Common myeloid progenitor, CD34-positive (primary cell): Measurements from ENCODE around the gene COQ8B.
"Not testable (repeated sequence)": the region's sequence is repeated elsewhere in the genome, so short reads cannot be mapped to it uniquely, and the experiment has no call there.

Experiments used
- CTCF ChIA-PET: fragments of 350-600 bp; sonication (Branson Sonifier 250); formaldehyde crosslinking; loops from one replicate; lab custom pipeline; 2021; ENCODE audit warnings: antibody characterized with exemption; lab: Charles Lee
- POLR2A ChIA-PET: fragments of 350-600 bp; sonication (Branson Sonifier 250); formaldehyde crosslinking; loops from one replicate; lab custom pipeline; 2021; ENCODE audit warnings: antibody characterized with exemption; lab: Charles Lee
- DNase-seq, 3 donors: peaks; one replicate each; pipeline versions ENCODE4 v3.0.0 to v3.0.0-alpha.2; 2013
- H3K27ac ChIP-seq, 2 experiments: 1 replicate in 1 of 2; 2 replicates in 1 of 2; pipeline ENCODE4 v1.7.0; 2013; ENCODE audit warnings: inconsistent platforms in 2 of 2, low read length in 2 of 2, mild to moderate bottlenecking in 2 of 2, low read depth in 1 of 2, moderate library complexity in 1 of 2; ENCODE audit not compliant: severe bottlenecking in 2 of 2, insufficient read depth in 1 of 2, poor library complexity in 1 of 2
- H3K27me3 ChIP-seq, 5 experiments: replicated peaks in 2 of 5; 1 replicate in 3 of 5; 2 replicates in 2 of 5; pipeline versions ENCODE4 v1.6.1 to v1.7.0; 2013; ENCODE audit warnings: low read length in 4 of 5, mild to moderate bottlenecking in 2 of 5, moderate library complexity in 2 of 5, inconsistent platforms in 1 of 5; ENCODE audit not compliant: insufficient read depth in 5 of 5, control insufficient read depth in 4 of 5
- H3K36me3 ChIP-seq, 4 experiments: 1 replicate in 2 of 4; 2 replicates in 2 of 4; pipeline versions ENCODE4 v1.6.1 to v1.7.0; 2013; ENCODE audit warnings: low read length in 3 of 4, control low read depth in 1 of 4, mild to moderate bottlenecking in 1 of 4; ENCODE audit not compliant: control insufficient read depth in 4 of 4, insufficient read depth in 4 of 4
- H3K4me1 ChIP-seq, 4 experiments: 1 replicate in 3 of 4; 2 replicates in 1 of 4; pipeline versions ENCODE4 v1.6.1 to v1.7.1; 2013; ENCODE audit warnings: low read length in 3 of 4, mild to moderate bottlenecking in 3 of 4, control low read depth in 1 of 4, inconsistent platforms in 1 of 4, moderate library complexity in 1 of 4; ENCODE audit not compliant: control insufficient read depth in 4 of 4, insufficient read depth in 4 of 4; ENCODE audit errors: control extremely low read depth in 1 of 4
- H3K4me3 ChIP-seq, 7 experiments: 1 replicate in 4 of 7; 2 replicates in 3 of 7; pipeline versions ENCODE4 v1.5.1 to v1.7.0; 2013; ENCODE audit warnings: mild to moderate bottlenecking in 7 of 7, low read length in 6 of 7, moderate library complexity in 6 of 7, inconsistent platforms in 2 of 7, low read depth in 2 of 7, control low read depth in 1 of 7; ENCODE audit not compliant: insufficient read depth in 4 of 7, control insufficient read depth in 1 of 7; ENCODE audit errors: extremely low read depth in 1 of 7
- H3K9me3 ChIP-seq, 5 experiments: 1 replicate in 4 of 5; 2 replicates in 1 of 5; pipeline versions ENCODE4 v1.6.1 to v1.7.1; 2013; ENCODE audit warnings: low read length in 4 of 5, mild to moderate bottlenecking in 2 of 5, inconsistent platforms in 1 of 5, low read depth in 1 of 5, moderate library complexity in 1 of 5; ENCODE audit not compliant: control insufficient read depth in 4 of 5, insufficient read depth in 2 of 5; ENCODE audit errors: control extremely low read depth in 1 of 5
- WGBS: methylation state at CpG from one replicate; pipeline ENCODE4 v1.1.5; 2013; ENCODE audit not compliant: insufficient coverage; 5-methylcytosine and 5-hydroxymethylcytosine counted together

COQ8B gene

DNA sequence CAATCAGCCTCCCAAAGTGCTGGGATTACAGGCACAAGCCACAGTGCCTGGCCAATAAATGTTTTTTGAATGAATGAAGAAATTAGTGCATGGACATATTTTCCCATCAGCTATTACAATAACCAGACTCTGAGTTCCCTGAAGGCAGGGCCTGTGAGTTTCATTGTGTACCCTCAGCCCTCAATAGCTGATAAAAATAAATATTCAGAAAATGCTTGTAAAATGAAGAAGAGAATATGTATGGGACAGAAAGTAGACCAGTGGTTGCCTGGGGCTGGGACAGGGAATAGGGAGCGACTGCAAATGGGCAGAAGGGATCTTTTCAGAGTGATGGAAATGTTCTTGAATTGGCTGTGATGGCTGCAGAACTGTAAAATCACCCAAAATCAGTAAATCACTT is 55.1 kb downstream of the COQ8B start:
- H3K27me3 ChIP-seq, result peaks cover 0 to under 1% (median 0%) of the 10 kb centered on the region in 5 experiments
- POLR2A ChIA-PET, result no interaction called here

DNA sequence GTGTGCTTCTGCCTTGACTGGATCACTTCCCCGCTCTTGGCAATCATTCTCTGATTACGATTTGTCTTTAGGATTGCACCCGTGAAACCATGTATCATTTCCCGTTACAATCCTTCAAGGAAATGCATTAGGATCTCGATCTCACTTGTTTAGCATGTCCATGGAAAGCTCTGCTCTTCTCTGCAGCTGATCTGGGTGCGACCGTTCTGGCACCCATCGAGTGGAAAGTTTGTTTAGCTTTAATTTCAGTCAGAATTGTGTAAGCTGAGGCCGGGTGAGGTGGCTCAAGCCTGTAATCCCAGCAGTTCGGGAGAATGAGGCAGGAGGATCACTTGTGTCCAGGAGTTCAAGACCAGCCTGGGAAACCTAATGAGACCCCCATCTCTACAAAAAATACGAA is 57.1 kb downstream of the COQ8B start:
- no peak overlapping the region for H3K4me3 ChIP-seq
- ChIA-PET POLR2A (no interaction called here), CTCF (interaction anchor here (2.9 kb wide), 1 partner anchor 147 kb away, joined by 15 read pairs; no protein-coding TSS in a partner anchor)
- H3K9me3 ChIP-seq, result no peaks in the 10 kb centered on the region
- 97% methylated on average over 11 of the region's 11 CpGs for WGBS
- H3K4me1 ChIP-seq, result peaks cover 0 to 14% (median 11%) of the 10 kb centered on the region in 4 experiments
- H3K27me3 ChIP-seq, result peaks cover 0 to 2% (median 0%) of the 10 kb centered on the region in 5 experiments
- no peak for DNase-seq
- H3K27ac ChIP-seq, result no peak overlapping the region
- H3K36me3 ChIP-seq, result no peaks in the 10 kb centered on the region

More for the DNA sequence above, 55.1 kb downstream of the COQ8B start:
- 100% methylated on average over 1 of the region's 1 CpG for WGBS
- Histone ChIP-seq H3K27ac (no peak overlapping the region), H3K9me3 (no peaks in the 10 kb centered on the region), H3K4me3 (no peak overlapping the region), H3K36me3 (no peaks in the 10 kb centered on the region), H3K4me1 (peaks cover 0 to 16% (median 12%) of the 10 kb centered on the region in 4 experiments)
- no peak for DNase-seq
- CTCF ChIA-PET, result interaction anchor here (1.2 to 2.9 kb wide), 5 partner anchors 15 to 145 kb away, joined by 3 to 15 read pairs (median 4); no protein-coding TSS in a partner anchor

GRCh38 chr19:40659116-40659515 is 57.6 kb downstream of the COQ8B start:
- Histone ChIP-seq H3K36me3 (no peaks in the 10 kb centered on the region), H3K27me3 (peaks cover 0 to 2% (median 0%) of the 10 kb centered on the region in 5 experiments), H3K27ac (no peak overlapping the region), H3K4me3 (no peak overlapping the region), H3K9me3 (no peaks in the 10 kb centered on the region), H3K4me1 (peaks cover 0 to 14% (median 11%) of the 10 kb centered on the region in 4 experiments)
- ChIA-PET POLR2A (no interaction called here), CTCF (no interaction called here)
- 98% methylated on average over 4 of the region's 5 CpGs for WGBS
- no peak for DNase-seq

DNA sequence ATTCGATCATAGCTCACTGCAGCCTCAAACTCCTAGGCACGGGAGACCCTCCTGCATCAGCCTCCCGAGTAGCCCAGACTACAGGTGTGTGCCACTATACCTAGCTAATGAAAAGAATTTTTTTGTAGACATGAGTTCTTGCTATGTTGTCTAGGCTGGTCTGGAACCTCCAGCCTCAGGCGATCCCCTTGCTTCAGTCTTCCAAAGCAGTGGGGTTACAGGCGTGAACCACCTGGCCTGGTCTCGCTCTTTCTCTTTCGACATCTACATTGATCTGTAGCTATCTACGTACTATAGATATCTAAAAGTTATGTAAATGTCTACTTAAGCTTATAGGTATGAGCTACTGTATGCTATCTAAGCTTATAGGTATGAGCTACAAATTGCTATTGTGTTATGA is 58.7 kb downstream of the COQ8B start:
- 100% methylated on average over 4 of the region's 8 CpGs for WGBS

GRCh38 chr19:40655684-40656083 is 61.0 kb downstream of the COQ8B start:
- H3K4me1 ChIP-seq, POLR2A ChIA-PET, H3K36me3 ChIP-seq, H3K27me3 ChIP-seq, H3K27ac ChIP-seq, H3K4me3 ChIP-seq, H3K9me3 ChIP-seq, CTCF ChIA-PET, DNase-seq: not testable (repeated sequence)
- 90% methylated on average over 5 of the region's 7 CpGs for WGBS

More for the DNA sequence above, 58.7 kb downstream of the COQ8B start:
- Histone ChIP-seq H3K27me3 (peaks cover 0 to 2% (median 0%) of the 10 kb centered on the region in 5 experiments), H3K9me3 (no peaks in the 10 kb centered on the region), H3K4me3 (no peak overlapping the region), H3K27ac (no peak overlapping the region), H3K36me3 (no peaks in the 10 kb centered on the region), H3K4me1 (peaks cover 0 to 5% (median 1%) of the 10 kb centered on the region in 4 experiments)
- ChIA-PET POLR2A (no interaction called here), CTCF (interaction anchor here (0.6 to 1.7 kb wide), 2 partner anchors 24 to 139 kb away, joined by 3 to 8 read pairs; no protein-coding TSS in a partner anchor)
- DNase-seq, result no peak

DNA sequence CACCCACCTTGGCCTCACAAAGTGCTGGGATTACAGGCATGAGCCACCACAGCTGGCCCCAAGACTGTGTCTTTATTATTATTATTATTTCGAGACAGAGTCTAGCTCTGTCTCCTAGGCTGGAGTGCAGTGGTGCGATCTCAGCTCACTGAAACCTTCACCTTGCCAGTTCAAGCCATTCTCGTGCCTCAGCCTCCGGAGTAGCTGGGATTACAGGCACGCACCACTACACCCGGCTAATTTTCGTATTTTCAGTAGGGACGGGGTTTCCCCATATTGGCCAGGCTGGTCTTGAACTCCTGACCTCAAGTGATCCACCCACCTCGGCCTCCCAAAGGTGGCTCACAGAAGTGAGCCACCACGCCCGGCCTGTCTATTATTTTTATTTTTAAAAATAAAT is 64.4 kb downstream of the COQ8B start:
- CTCF ChIA-PET, result interaction anchor here (1.0 to 1.8 kb wide), 2 partner anchors 17 to 65 kb away, joined by 3 to 5 read pairs; no protein-coding TSS in a partner anchor
- H3K27ac ChIP-seq, H3K27me3 ChIP-seq, H3K36me3 ChIP-seq, H3K4me1 ChIP-seq, H3K9me3 ChIP-seq, H3K4me3 ChIP-seq, POLR2A ChIA-PET, DNase-seq: not testable (repeated sequence)
- WGBS, result 90% methylated on average over 8 of the region's 11 CpGs

GRCh38 chr19:40650749-40651305 is 65.9 kb downstream of the COQ8B start:
- POLR2A ChIA-PET, result no interaction called here
- Histone ChIP-seq H3K9me3 (no peaks in the 10 kb centered on the region), H3K27me3 (peaks cover 0 to 3% (median 0%) of the 10 kb centered on the region in 5 experiments), H3K4me3 (no peak overlapping the region), H3K4me1 (peaks cover 0 to 8% (median 2%) of the 10 kb centered on the region in 4 experiments), H3K36me3 (no peaks in the 10 kb centered on the region), H3K27ac (no peak overlapping the region)
- 93% methylated on average over 8 of the region's 8 CpGs for WGBS
- CTCF ChIA-PET, result interaction anchor here (2.0 kb wide), 1 partner anchor 16 kb away, joined by 7 read pairs; no protein-coding TSS in a partner anchor
- no peak for DNase-seq
